Adipocyte (in vitro differentiated cells): ENCODE results near the gene SIPA1L3.

Experiments
- DNase-seq: peaks from one replicate; pipeline ENCODE4 v3.0.0-alpha.2; 2015; ENCODE audit warnings: low read depth
- H3K27me3 ChIP-seq: replicated peaks from 2 replicates; pipeline ENCODE4 v1.7.0; 2013; ENCODE audit warnings: mild to moderate bottlenecking, low read length, moderate library complexity; ENCODE audit not compliant: control insufficient read depth, insufficient read depth
- H3K36me3 ChIP-seq: 2 replicates; pipeline ENCODE4 v1.7.0; 2013; ENCODE audit warnings: low read length, mild to moderate bottlenecking, moderate library complexity; ENCODE audit not compliant: control insufficient read depth, insufficient read depth, severe bottlenecking
- H3K4me1 ChIP-seq: 2 replicates; pipeline ENCODE4 v1.7.0; 2013; ENCODE audit warnings: mild to moderate bottlenecking, low read length, moderate library complexity; ENCODE audit not compliant: control insufficient read depth, insufficient read depth
- H3K4me3 ChIP-seq: 2 replicates; pipeline ENCODE4 v1.7.0; 2013; ENCODE audit warnings: mild to moderate bottlenecking, low read length, moderate library complexity
- H3K9ac ChIP-seq: 2 replicates; pipeline ENCODE4 v1.7.0; 2013; ENCODE audit warnings: mild to moderate bottlenecking, low read length, moderate library complexity
- H3K9me3 ChIP-seq: 2 replicates; pipeline ENCODE4 v1.7.0; 2013; ENCODE audit warnings: mild to moderate bottlenecking, low read length, moderate library complexity; ENCODE audit not compliant: control insufficient read depth

Gene SIPA1L3

DNA sequence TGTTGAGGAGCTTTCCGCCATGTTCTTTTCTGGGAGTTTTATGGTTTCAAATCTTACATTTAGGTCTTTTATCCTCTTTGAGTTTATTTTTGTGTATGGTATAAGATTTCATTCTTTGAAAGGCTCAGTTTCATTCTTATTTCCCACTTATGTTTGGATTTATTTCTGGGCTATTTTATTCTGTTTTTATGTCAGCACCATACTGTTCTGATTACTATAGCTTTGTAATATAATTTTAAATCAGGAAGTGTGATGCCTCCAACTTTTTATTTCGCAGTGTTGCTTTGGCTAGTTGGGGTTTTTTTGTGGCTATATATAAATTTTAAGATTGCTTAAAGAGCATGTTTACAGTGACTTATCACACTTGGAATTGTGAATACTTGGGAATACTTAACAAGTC lies 135.1 kb downstream of the SIPA1L3 start:
- Histone ChIP-seq H3K27me3 (no peaks in the 10 kb centered on the region), H3K4me1 (no peaks in the 10 kb centered on the region), H3K9me3 (no peaks in the 10 kb centered on the region), H3K9ac (no peak overlapping the region), H3K36me3 (no peaks in the 10 kb centered on the region), H3K4me3 (no peak overlapping the region)
- DNase-seq: no peak

DNA sequence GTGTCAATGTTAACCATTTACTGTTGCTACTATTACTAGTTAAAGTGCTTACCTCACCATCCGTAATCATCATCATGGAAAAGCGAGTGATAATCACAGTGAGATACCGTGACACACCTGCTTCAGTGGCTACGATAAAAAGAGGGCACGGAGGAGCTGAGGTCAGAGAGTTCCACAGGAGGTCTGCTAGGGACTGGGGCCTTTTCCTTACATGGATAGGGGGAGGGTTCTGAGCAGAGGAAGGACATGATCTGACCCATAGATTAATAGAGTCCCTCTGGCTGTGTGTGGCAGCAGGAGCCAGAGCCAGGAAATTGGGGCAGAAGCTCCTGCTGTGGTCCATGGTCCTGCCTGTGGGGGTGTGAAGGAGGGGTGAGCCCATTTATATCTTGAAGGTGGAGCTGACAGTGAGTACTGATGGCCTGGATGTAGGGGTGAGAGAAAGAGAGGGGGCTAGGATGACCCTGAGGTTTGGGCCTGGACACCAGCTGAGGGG lies 136.7 kb downstream of the SIPA1L3 start:
- no peak for DNase-seq
- Histone ChIP-seq H3K4me3 (no peak overlapping the region), H3K9me3 (no peaks in the 10 kb centered on the region), H3K27me3 (no peaks in the 10 kb centered on the region), H3K9ac (no peak overlapping the region), H3K4me1 (no peaks in the 10 kb centered on the region), H3K36me3 (no peaks in the 10 kb centered on the region)

DNA sequence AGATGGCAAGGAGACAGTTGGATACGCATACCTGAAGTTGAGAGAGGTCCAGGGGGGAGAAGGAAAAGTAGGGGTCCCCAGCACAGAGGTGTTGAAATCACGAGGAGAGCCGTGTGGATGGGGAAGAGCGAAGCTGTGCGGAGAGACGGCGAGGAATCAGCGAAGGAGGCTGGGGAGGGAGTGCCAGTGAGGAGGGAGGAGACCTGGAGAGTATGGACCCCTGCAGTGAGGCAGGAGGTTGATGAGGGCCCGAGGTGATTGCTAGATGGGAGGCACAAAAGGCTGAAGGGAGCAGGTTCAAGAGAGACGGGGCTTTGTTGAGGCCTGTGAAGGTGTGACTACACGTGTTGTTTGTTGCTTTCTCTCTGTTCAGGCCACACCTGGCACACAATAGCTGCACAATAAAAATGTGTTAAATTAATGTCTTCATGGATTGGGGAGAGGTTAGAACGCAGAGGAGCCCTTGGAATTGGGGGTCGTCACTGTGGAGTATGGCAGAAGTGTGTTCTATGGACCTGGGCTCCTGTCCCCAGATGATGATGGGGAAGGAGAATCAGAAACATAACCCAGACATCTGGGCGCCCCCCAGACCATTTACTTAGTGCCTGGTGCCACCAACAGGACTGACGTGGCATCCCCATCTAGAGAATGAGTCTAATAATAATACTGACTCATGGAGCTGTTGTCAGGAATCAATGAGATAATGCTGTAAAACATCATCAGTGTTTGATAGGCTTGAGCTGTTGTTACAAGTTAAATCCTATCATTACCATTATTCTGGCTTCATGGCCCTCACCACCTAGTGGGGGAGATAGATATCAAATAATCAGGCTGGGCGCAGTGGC lies 137.5 kb downstream of the SIPA1L3 start:
- Histone ChIP-seq H3K9me3 (no peaks in the 10 kb centered on the region), H3K27me3 (no peaks in the 10 kb centered on the region), H3K4me3 (no peak overlapping the region), H3K9ac (no peak overlapping the region), H3K4me1 (no peaks in the 10 kb centered on the region), H3K36me3 (no peaks in the 10 kb centered on the region)
- no peak for DNase-seq

DNA sequence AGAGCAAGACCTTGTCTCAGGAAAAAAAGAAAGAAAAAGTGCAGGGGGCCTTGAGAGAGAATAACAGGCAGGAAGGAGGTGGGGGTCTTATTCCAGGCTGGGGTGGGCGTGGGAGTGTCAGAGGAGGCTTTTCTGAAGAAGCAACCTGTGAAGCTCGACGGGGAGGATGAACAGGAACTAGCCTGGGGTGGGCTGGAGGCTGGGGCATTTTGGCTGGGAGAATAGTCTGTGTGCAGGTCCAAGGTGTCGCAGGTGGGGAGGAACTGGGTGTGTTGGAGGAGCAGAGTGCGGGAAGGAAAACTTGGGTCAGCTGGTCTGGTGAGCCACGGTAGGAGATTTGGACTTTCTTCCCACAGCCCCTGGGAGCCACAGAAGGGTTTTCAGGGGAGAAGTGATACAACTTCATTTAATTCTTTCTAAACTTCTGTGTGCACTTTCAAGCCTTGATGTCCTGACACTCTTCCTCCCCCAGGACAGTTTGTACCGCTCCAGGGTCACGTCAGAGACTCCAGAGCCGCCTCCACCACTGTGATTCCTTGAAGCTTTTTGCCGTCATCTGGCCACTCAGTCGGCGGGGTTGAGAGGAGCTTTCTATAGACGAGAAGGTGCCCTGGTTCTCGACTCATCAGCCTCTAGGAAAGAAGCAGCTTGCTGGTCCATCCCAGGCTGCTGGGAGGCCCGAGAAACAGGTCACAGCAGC lies 138.7 kb downstream of the SIPA1L3 start:
- Histone ChIP-seq H3K4me1 (no peaks in the 10 kb centered on the region), H3K9me3 (no peaks in the 10 kb centered on the region), H3K27me3 (no peaks in the 10 kb centered on the region), H3K4me3 (no peak overlapping the region), H3K9ac (no peak overlapping the region), H3K36me3 (no peaks in the 10 kb centered on the region)
- DNase-seq: no peak

DNA sequence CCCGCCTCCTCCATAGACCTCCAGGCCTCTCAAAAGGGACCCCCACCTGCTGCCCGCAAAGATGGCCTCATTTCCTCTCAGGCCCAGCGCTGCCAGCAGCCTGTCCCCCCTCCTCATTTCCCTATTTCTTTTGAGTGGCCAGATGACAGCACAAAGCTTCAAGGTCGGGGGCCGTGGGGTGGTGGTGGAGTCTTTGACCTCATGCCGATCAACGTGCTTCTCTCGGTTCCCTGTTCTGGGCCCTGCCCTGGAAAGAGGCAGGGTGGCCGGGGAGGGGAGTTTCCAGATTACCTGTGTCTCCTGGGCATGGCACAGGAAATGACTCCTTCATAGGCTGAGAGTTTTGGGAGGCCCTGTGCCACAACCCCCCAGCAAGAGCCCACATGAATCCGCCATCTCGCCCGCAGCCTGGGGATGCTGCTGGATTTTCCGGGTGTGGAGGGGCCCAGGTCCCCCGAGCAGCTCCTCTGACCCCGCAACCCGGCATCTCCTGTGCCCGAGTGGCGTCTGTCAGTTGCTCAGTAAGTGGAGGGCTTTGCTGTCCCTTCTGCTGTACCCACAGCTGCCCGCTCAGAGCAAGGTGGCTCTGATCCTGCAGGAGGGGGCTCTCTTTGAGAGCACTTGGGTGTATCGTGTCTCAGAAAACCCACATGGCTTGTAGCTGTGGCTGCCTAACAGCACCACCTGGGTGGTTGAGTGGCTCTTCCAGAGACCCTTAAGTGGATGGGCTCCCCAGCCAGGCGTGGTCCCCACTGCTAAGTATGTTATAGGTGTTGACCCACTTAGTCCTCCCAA lies 139.4 kb downstream of the SIPA1L3 start:
- Histone ChIP-seq H3K4me3 (no peak overlapping the region), H3K4me1 (no peaks in the 10 kb centered on the region), H3K36me3 (no peaks in the 10 kb centered on the region), H3K9me3 (no peaks in the 10 kb centered on the region), H3K9ac (no peak overlapping the region), H3K27me3 (no peaks in the 10 kb centered on the region)
- no peak for DNase-seq

DNA sequence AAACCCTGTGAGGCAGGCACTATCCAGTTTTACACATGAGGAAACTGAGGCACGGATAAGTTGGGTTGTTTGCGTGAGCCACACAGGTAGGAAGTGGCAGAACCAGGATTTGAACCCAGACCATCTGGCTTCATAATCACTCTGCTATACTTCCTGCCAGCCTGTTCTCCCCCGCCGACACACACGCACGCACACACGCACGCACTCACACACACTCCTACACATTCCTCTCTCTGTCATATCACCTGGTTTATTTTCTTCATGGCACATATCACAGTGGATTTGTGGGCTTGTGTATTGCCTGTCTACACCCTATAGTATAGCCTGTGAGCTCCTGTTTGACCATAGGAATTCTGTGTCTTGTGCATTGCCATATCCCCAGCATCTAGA lies 140.0 kb downstream of the SIPA1L3 start:
- Histone ChIP-seq H3K4me3 (no peak overlapping the region), H3K4me1 (no peaks in the 10 kb centered on the region), H3K27me3 (no peaks in the 10 kb centered on the region), H3K9ac (no peak overlapping the region), H3K9me3 (no peaks in the 10 kb centered on the region), H3K36me3 (no peaks in the 10 kb centered on the region)
- no peak for DNase-seq

DNA sequence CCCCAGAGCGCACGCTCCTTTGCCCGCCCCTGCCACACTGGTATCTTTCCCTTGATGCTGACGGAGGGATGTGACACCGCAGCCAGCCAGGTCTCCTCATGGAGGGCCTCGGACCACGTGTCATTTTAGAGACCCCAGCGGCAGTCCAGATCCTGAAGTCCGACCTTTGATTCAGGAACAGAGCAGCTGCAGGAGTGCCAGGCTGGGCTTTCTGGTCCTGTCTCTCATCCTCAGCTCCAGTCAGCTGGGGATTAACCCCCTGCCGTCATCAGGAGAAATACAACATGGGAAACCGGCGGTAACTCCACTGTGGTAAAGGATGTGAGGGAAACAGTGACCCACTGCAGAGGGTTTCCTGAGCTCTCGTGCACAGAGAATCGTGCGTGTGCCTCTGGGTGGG lies 140.6 kb downstream of the SIPA1L3 start:
- no peaks in the 10 kb centered on the region for H3K4me1 ChIP-seq
- H3K4me3 ChIP-seq: no peak overlapping the region
- no peaks in the 10 kb centered on the region for H3K27me3 ChIP-seq
- DNase-seq: no peak
- H3K9me3 ChIP-seq: no peaks in the 10 kb centered on the region
- no peaks in the 10 kb centered on the region for H3K36me3 ChIP-seq
- no peak overlapping the region for H3K9ac ChIP-seq

DNA sequence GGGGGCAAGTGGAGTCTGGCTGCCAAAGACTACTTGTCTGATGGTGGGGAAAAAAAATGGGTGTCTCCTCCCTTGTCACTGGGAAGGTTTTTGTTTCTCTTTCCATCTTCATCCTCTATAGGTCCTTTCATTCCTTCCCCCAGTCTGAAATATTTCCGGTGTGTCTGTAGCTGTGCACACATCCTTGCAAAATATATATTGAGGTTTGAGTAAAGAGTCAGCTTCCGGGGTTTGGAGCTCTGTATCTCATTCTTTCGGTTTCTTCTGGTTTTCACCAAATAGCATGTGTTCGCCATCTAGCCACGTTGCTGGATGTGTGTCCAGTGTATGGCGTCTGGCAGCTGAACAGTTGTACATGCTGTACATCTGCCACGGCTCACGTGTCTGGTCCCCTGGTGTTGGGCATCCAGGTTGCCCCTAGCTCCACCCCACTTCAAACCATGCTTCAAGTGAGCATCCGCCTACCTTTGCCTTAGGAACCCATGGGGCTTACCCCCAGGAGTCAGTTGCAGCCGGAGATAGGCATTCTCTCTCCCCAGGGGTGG lies 142.2 kb downstream of the SIPA1L3 start:
- no peaks in the 10 kb centered on the region for H3K4me1 ChIP-seq
- no peak overlapping the region for H3K9ac ChIP-seq
- no peaks in the 10 kb centered on the region for H3K9me3 ChIP-seq
- no peak overlapping the region for H3K4me3 ChIP-seq
- DNase-seq: no peak
- no peaks in the 10 kb centered on the region for H3K27me3 ChIP-seq
- H3K36me3 ChIP-seq: no peaks in the 10 kb centered on the region

DNA sequence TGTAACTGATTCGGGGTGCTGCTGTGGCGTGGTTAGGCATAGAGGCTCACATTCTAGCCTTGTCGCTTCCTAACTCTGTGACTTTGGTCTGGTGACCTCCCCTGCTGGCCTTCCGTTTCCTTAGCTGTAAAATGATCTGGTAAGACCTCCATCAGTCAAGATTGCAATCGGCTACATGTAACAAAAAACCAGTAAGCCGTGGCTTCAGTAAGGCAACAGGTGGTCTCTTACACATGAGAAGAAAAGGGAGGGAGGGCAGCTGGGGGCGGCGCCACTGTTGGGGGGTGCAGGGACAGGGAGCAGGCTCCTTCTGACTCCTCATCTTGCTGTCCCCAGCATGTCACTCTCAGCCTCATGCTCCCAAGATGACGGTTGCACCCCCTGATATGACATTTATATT lies 148.0 kb downstream of the SIPA1L3 start:
- Histone ChIP-seq H3K9ac (no peak overlapping the region), H3K4me1 (no peaks in the 10 kb centered on the region), H3K27me3 (no peaks in the 10 kb centered on the region), H3K4me3 (no peak overlapping the region), H3K9me3 (no peaks in the 10 kb centered on the region), H3K36me3 (no peaks in the 10 kb centered on the region)
- no peak for DNase-seq

DNA sequence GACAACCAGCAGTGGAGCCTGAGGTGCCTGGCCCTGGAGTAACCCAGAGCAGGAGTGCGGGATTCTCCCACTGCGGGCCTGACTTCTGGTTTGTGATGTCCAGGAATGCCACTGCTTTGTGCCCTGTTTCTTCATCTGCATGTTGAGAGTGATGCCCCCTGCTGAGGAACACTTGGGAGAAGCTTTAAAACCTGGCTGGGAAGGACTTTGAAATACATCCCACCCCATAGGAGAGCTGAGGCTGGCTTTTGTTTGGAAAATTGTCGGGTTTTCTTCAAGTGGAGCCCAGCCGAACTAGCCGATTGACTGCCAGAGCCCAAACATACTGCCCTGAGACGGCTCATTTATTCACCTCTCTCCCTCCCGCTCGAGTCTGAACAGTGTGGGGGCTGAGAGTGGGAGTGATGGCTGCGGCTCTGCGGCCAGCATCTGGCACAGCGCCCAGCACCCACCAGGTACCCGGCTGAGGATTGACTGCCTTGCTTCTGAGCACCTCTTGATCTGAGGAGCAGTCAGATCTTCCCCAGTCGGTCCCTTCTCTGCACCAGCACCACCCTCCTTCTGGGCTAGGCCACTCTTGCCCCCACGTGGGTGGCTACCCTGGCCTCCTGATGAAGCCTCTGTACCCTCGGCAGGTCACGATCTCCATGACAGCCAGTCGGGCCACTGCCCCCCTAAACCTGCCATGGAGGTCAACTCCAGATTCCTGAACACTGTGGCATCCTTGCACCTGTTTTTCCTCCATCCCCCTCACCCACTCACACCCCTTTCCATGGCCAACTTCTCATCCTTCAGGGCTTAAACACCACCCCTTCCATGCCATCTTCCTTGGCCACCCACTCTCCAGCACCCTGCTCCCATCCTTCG lies 148.9 kb downstream of the SIPA1L3 start:
- Histone ChIP-seq H3K36me3 (no peaks in the 10 kb centered on the region), H3K4me1 (no peaks in the 10 kb centered on the region), H3K9me3 (no peaks in the 10 kb centered on the region), H3K4me3 (no peak overlapping the region), H3K9ac (no peak overlapping the region), H3K27me3 (no peaks in the 10 kb centered on the region)
- no peak for DNase-seq
